GM18498 (cell line): ENCODE results near the gene GTF2H4.

Experiments
- ATAC-seq: cut with Tn5 transposase; IDR thresholded peaks from one replicate; pipeline ENCODE4 v1.9.1; 2021; ENCODE audit warnings: mild to moderate bottlenecking, moderate library complexity; ENCODE audit not compliant: unreplicated experiment

The GTF2H4 gene

DNA sequence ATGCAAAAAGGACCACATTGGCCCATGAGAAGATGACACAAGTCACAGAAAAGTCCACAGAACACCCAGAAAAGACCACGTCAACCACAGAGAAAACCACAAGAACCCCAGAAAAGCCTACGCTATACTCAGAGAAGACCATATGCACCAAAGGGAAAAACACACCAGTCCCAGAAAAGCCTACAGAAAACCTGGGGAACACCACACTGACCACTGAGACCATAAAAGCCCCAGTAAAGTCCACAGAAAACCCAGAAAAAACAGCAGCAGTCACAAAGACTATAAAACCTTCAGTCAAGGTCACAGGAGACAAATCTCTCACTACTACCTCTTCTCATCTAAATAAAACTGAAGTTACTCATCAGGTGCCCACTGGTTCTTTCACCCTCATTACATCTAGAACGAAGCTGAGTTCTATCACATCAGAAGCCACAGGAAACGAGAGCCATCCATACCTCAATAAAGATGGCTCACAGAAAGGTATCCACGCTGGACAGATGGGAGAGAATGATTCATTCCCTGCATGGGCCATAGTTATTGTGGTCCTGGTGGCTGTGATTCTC is 44.0 kb downstream of the GTF2H4 start:
- ATAC-seq, result no peak

DNA sequence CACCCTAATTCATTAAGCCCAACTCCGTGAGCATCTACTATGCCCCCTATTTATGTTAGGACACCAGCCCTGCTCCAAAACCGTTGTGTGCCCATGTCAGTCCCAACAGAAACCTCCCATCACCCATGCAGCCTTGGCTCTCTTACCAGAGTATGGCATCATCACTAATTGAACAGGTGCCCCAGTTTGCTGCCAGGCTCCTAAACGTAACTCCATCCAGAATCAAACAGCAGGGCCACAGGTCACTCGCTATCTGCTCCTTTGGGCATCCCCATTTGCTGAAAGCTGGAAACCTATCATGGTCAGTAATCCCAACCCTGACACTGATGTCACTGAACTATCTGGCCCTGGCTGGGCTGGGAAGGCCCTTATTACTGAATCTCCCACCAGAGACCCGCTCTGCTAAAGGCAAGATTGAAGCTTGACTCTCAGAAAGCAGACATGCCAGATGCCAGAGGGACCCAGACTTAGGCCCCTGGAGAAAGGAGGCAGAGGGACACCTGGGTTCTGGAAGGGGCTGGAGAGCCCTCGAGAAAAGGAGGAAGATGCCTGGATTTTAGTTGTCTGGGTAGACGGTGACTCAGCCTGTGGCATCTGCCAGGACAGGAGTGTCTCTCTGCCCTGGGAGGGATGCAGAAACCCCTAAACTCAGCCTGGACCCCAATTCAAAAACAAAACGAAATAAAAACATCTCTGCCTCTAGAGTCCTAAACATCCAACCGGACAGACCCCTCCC is 46.8 kb downstream of the GTF2H4 start:
- ATAC-seq, result no peak

GRCh38 chr6:30955367-30956042 is 47.5 kb downstream of the GTF2H4 start:
- ATAC-seq, result peak; percentile 72

DNA sequence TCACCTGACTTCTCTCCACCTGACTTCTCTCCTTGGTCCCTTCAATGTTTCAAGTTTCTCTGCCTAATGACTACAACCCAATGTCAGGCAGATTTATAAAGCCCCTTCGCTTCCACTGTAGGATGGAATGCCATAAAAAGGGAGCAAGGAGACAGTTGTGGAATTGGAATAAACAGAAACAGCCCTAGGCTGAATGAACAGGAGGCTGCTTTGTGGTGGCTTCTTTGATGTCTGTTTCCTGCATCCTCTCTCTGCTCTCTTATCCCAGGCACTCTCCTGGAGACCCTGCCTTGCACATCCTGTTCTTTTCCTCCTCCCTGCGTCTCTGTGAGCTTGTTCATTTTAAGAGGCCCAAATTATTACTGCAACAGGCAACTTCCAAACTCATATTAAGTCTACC is 49.7 kb downstream of the GTF2H4 start:
- no peak for ATAC-seq

DNA sequence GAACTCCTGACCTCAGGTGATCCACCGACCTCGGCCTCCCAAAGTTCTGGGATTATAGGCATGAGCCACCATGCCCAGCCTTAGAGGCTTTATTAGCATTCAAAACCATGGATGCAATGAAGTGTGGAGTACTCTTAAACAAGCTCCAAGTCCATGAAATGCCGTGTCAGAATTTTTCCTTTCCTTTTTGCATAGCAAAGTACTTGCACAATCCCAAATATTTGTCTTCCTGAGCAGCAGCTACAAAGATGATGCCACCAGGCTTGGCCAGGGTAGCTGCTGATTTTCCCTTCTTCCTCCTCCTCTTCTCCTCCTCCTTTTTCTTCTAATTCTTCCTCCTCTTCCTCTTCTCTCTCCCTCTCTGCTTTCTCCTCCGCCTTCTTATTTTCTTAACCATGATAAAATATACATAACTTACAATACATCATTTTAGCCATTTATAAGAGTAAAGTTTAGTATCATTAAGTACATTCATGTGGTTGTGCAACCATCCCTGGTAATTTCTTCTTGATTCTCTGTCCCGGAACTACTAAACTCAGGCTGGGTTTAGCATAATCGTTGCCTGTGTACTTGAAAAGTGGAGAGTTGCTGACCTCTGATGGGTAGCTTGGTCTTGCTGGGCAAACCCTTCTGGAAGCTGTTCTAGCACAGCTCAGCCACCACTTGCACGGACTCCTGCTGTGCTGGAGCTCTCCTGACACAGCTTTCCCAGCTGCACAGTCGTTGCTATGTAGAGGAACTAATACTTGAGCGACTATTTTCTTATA is 53.1 kb downstream of the GTF2H4 start:
- no peak for ATAC-seq

DNA sequence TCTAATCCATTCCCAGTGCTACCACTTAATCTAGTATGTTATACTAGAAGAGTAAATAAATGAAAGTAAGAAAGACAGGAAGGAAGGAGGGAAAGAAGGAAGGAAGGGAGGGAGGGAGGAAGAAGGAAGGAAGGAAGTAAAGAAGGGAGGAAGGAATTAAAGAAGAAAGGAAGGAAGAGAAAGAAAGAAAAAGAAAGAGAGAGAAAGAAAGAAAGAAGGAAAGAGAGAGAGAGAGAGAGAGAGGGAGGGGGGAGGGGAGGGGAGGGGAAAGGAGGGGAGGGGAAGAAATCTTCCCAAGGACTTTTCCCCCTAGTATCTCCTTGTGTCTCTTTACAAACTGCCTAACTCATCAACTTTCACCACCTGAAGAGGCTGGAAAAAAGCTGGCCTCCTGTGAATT is 54.7 kb downstream of the GTF2H4 start:
- ATAC-seq, result no peak

GRCh38 chr6:30963641-30964040 is 55.6 kb downstream of the GTF2H4 start:
- no peak for ATAC-seq
